NCI-H1694 (cell line): ENCODE data around the gene ARHGAP40.

ENCODE experiments used
- DNase-seq: peaks from one replicate; lab custom pipeline; 2025; lab: John Stamatoyannopoulos, UW

ARHGAP40 gene

DNA sequence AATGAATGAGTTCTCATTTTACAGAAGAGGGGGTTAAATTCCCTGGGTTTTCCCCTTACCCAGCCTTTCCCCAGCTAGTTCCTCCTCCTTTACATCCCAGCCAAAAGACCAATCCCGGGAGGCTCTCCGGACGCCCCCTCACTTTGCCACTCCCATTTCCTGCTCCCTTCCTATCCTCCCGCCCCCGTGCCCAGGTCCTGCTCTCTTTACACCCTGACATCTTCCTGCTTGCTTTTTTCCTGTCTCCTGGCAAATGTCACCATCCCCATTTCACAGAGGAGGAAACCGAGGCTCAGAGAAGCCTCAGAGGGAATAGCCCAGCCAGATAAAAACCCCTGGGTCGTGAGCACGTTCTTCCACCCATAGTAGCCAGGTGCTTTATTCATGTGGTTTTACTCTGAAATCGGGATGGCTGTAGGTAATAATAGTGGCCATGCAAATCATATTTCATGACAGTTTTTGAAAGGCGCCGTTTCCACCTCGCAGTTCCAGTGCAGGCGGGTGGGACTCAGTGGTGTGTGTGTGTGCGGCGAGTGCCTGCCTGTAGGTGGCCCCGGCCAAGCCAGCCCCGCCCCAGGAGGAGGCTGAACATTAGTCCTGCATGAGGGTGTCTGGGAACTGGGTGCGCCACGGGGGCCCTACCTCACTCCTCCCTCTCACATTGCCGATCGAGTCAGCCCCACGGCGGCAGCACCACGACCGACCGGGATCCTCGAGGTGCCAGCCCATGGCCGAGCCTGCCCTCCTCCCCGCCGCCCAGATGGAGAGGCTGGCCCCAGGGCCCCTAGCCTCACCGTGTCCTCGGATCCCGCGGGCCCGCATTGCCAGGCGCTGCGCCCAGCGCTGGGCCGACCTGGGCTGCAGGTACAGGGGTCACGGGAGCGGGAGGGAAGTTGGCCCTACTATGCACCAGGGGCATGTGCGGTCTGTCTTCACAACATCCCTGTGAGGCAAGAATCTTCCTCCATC, at the start of gene ARHGAP40:
TSS of gene ARHGAP40 (plus strand) at position 594 of the 969 bp plus-strand sequence.
- no peak for DNase-seq

GRCh38 chr20:38554986-38555385, 46.6 kb upstream of the ARHGAP40 start:
- DNase-seq: no peak

- DNase-seq: no peak
Measured at GRCh38 chr20:38555395-38555794, 46.2 kb upstream of the ARHGAP40 start.

DNA sequence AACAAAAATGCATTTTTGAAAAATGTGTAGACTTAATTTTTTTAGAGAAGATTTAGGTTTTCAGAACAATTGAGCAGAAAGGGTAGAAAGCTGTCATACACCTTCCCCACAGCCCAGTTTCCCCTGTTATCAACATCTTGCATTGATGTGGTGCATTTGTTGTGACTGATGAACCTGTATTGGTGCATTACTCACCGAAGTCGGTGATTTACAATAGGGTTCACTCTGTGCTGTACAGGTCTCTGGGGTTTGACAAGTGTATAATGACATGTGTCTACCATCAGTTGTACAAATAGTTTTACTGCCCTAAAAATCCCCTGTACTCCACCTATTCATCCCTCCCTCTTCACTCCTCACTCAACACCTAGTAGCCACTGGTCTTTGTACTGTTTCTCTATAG, 44.4 kb upstream of the ARHGAP40 start:
- no peak for DNase-seq

DNA sequence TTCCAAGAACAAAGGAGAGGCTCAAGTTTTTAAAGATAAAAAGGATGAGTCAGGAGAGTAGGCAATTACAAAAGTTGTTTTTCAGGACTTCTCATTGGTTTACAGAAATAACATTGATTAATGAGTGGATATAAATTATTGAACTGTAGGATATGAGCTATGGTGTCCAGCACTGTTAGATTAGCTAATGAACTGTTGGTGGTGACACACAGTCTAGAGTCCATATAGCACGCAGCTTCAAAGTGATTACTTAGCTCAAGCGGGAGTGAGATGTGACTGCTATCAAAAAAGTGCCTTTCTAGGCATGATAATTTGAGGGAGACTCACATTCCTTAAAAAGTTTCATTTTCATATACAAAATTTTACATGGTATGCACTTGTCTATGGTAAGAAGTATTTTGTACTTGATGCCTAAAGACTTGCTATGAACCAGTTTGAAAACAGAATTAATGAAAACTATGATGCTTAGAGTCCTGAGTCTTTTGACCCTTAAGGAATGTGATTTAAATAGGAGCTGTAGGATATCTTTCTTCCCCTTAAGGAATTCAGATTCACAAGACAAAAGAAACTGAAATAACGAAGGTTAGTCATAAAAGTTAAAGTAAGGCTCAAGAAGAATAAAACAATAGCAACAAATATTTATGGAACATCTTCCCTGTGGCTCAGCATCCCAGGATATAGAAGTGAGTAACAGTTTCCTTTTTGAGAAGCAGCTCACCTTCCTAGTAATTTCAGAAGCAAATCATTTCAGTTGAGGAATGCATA, 42.8 kb upstream of the ARHGAP40 start:
- no peak for DNase-seq

DNA sequence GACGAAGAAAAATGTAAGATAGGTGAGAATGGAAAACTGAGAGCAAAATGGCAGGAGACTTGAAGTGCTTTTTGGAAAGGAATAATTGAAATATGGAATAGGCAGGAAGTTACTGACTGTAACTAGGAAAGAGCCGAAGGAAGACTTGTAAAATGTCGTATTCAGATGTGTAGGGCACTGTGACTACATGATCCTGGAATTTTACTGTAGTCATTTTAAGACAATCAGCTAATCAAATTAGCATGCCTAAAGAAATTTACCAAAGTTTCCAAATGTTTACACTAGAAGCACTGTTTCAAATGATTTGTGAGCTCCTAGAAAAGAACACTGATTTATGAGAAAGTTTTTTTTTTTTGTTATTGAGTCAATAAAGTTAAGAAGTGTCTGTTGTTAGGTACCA, 41.8 kb upstream of the ARHGAP40 start:
- DNase-seq: no peak

- no peak for DNase-seq
Measured at GRCh38 chr20:38563802-38564431, 37.7 kb upstream of the ARHGAP40 start.

- DNase-seq: no peak
Measured at GRCh38 chr20:38564680-38565079, 36.9 kb upstream of the ARHGAP40 start.

- DNase-seq: no peak
Measured at GRCh38 chr20:38566036-38566598, 35.5 kb upstream of the ARHGAP40 start.

- DNase-seq: no peak
Measured at GRCh38 chr20:38569747-38570525, 31.7 kb upstream of the ARHGAP40 start.

DNA sequence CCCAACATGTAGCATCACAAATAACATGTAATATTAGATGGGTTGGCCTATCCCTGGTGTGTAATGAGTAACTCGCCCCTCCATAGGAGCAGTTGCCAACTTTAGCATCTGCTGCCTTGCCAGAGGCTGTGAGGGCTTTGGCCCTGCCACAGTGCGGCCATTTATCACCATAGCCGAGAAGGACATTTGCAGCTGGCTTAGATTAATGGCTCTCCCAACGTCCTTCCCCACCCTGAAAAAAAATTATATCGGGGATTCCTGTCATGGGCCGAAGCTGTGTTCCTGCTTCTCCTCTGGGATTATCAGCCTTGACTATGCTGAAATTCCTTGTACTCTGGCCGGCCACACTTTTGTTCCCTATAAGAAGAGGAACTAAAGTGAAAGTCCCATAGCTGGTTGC, 28.2 kb upstream of the ARHGAP40 start:
- DNase-seq: no peak

GRCh38 chr20:38579219-38579910, 22.2 kb upstream of the ARHGAP40 start:
- no peak for DNase-seq

- DNase-seq: no peak
Measured at GRCh38 chr20:38579921-38580320, 21.7 kb upstream of the ARHGAP40 start.

DNA sequence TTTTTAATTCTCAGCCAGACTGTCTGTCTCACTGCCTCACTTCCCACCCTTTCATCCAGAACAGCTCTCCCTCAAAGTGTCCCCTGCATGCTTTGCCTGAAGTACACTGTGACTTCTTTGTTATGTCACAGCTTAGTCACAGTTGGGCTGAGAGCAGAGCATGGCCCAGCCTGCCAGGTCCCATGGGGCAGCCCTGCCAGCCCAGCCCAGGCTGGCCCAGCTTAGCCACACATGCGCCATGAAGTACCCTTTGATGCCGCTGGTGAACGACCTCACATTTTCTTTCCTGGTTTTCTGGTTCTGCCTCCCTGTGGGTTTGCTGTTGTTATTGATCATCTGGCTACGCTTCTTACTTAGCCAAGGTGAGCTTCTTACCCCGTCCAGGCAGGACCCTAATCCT, 20.6 kb upstream of the ARHGAP40 start, which contains the start of gene ADIG:
TSS of gene ADIG (plus strand) at position 185 of the 400 bp plus-strand sequence. CDS start at position 239, 54 bp downstream.
- DNase-seq: no peak

DNA sequence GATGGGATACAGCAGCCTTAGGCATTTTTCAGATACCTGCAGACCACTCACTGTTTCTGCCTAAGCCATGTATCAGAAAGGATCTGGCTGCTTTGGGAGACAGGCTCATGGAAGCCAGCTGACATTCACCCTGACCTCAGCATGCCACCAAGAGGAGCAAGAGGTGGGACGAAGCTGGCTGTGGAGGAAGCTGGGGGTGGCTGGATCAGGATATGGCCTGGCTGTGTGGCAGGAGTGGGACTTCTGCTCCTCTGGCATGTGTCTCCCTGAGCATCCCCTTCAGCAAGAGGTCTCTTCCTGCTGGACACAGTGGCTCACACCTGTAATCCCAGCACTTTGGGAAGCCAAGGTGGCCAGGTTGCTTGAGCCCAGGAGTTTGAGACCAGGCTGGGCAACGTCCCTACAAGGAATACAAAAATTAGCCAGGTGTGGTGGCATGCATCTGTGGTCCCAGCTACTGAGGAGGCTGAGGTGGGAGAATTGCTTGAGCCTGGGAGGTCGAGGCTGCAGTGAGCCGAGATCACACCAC, 19.7 kb upstream of the ARHGAP40 start:
- no peak for DNase-seq

GRCh38 chr20:38583306-38583705, 18.3 kb upstream of the ARHGAP40 start:
- no peak for DNase-seq

DNA sequence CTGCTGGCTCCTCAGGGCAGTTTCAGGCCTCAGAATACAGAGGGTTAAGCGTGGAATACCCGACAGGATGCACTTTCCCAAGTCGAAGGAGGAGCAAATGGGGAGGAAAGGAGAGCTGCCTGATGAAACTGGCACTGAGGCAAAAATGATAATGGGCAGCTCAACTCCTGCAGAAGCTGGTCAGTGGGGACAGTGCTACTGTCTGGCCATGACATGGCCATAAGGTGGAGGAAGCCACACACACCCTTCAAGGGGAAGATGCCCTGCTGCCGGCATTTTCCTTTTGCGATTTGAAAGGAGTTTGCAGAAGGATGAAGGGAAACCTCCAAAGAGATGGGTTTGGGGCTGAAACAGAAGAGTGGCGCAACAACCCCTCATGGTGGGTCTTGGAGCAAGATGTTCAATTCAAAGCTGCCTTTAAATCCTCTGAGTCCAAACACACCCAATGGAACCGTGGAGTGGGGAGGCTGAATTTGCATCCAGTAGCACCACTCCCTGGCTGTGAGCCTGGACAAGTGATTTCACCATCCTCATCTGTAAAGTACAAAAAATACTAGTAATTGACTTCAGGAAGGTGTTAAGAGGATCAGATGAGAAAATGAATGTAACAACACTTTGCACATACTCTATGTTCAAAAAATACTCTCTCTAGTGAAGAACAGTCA, 17.4 kb upstream of the ARHGAP40 start:
- DNase-seq: no peak

- no peak for DNase-seq
Measured at GRCh38 chr20:38585404-38586180, 16.0 kb upstream of the ARHGAP40 start.

DNA sequence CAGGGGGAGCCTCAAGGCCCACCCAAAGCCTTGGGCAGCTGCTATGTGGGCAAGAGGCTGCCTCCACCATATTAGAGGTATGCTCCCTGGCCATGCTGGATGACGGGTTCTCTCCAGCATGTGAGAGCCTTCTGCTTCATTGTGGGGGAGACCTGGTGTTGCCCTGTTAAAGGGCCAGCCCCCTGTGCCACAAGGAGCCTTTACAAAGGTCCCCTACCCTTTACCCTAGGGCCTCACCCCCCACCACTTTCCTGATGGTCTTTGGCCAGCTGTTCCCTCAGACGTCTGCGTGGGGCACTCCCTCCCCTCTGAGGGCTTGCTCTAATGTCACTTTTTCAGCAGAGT, 15.5 kb upstream of the ARHGAP40 start:
- DNase-seq: no peak
